Measurements from ENCODE around the gene SKOR1. TPM values are rescaled to one million over a fixed set of nuclear protein-coding genes. Genes with fewer than 3 reads are reported as not detected.

Gene SKOR1
- total RNA-seq, 1 donor from 2014 or later, result 0.22 TPM

DNA sequence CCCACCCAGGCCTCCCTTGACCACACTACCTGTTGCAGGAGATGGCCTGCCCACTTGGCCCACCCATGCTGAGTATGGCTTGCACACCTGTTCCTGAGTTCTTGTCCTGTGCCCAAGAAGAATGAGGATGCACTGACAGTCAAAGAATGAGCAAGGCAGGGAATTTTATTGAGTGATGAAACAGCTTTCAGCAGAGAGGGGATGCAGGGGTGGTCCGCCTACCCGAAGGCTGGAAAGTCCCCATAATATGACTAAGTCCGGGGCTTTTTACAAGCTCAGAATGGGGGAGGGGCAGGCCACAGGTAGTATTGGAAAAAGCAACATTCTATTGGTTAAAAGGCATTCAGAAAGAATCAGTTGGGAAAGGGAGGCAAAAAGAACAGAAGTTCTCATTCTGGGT is 44.4 kb downstream of the SKOR1 start:
- no peaks in the 10 kb centered on the region for H3K27me3 ChIP-seq (ENCODE audit: low read depth)
- no peaks in the 10 kb centered on the region for H3K4me1 ChIP-seq
- H3K36me3 ChIP-seq, result no peaks in the 10 kb centered on the region
- no peak for DNase-seq
- TF ChIP-seq CTCF (IDR thresholded peaks at IDR 0.05; ENCODE audit: borderline replicate concordance), result no peak
- H3K27ac ChIP-seq (replicated peaks), result no peak overlapping the region
- no peak overlapping the region for H3K4me3 ChIP-seq
- H3K9me3 ChIP-seq (replicated peaks), result peaks cover 34% of the 10 kb centered on the region
- intact Hi-C loops (cut with micrococcal nuclease), result loop anchor here (5.0 kb wide), 1 partner anchor 183 kb away; the partner anchor contains the start of gene PIAS1

GRCh38 chr15:67870868-67871408 is 45.6 kb downstream of the SKOR1 start:
- Histone ChIP-seq H3K27ac (replicated peaks) (no peak overlapping the region), H3K4me1 (no peaks in the 10 kb centered on the region), H3K27me3 (ENCODE audit: low read depth) (no peaks in the 10 kb centered on the region), H3K4me3 (no peak overlapping the region), H3K36me3 (no peaks in the 10 kb centered on the region), H3K9me3 (replicated peaks) (peaks cover 34% of the 10 kb centered on the region)
- no peak for DNase-seq
- intact Hi-C loops (cut with micrococcal nuclease), result loop anchor here (5.0 kb wide), 1 partner anchor 181 kb away; the partner anchor contains the start of gene PIAS1
- TF ChIP-seq CTCF (IDR thresholded peaks at IDR 0.05; ENCODE audit: borderline replicate concordance), result no peak

DNA sequence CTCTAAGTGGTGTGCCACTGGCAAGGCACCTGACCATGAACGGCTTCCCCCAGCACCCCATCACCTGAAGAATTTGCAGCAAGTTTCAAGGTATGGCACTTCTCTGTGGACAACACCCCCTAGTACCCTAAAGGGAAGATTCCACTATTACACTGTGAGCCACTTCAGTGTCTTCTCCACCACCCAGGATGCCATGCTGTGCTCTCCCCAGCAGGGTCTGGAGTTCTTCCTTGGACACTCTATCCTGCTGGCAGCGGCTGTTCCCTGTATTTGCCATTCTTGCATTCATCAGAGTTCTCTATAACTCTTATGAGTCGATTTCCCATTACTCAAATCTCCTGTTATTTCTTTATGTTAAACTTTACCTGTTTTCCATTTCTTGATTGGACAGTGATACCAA is 48.5 kb downstream of the SKOR1 start:
- Histone ChIP-seq H3K36me3 (no peaks in the 10 kb centered on the region), H3K4me3 (no peak overlapping the region), H3K27me3 (ENCODE audit: low read depth) (no peaks in the 10 kb centered on the region), H3K27ac (replicated peaks) (no peak overlapping the region), H3K9me3 (replicated peaks) (peaks cover 34% of the 10 kb centered on the region), H3K4me1 (no peaks in the 10 kb centered on the region)
- intact Hi-C loops (cut with micrococcal nuclease), result loop anchor here (5.0 kb wide), 1 partner anchor 179 kb away; the partner anchor contains the start of gene PIAS1
- DNase-seq, result no peak
- TF ChIP-seq CTCF (IDR thresholded peaks at IDR 0.05; ENCODE audit: borderline replicate concordance), result no peak

GRCh38 chr15:67878712-67879206 is 53.5 kb downstream of the SKOR1 start:
- Histone ChIP-seq H3K36me3 (no peaks in the 10 kb centered on the region), H3K4me1 (peaks cover 5% of the 10 kb centered on the region), H3K4me3 (no peak overlapping the region), H3K27me3 (ENCODE audit: low read depth) (no peaks in the 10 kb centered on the region), H3K27ac (replicated peaks) (no peak overlapping the region), H3K9me3 (replicated peaks) (peaks cover 1% of the 10 kb centered on the region)
- TF ChIP-seq CTCF (IDR thresholded peaks at IDR 0.05; ENCODE audit: borderline replicate concordance), result no peak
- no peak for DNase-seq
- intact Hi-C loops (cut with micrococcal nuclease), result no loop called here

GRCh38 chr15:67879440-67880129 is 54.3 kb downstream of the SKOR1 start:
- Histone ChIP-seq H3K27ac (replicated peaks) (no peak overlapping the region), H3K4me1 (peaks cover 14% of the 10 kb centered on the region), H3K36me3 (no peaks in the 10 kb centered on the region), H3K9me3 (replicated peaks) (no peaks in the 10 kb centered on the region), H3K4me3 (no peak overlapping the region), H3K27me3 (ENCODE audit: low read depth) (no peaks in the 10 kb centered on the region)
- no peak for TF ChIP-seq CTCF (IDR thresholded peaks at IDR 0.05; ENCODE audit: borderline replicate concordance)
- intact Hi-C loops (cut with micrococcal nuclease), result no loop called here
- DNase-seq, result no peak

Data from left ventricle myocardium inferior (tissue), 1 donor.